Stomach (tissue), 9 donors: ENCODE results near the gene PRND. TPM values are rescaled to one million over a fixed set of nuclear protein-coding genes. Genes with fewer than 3 reads are reported as not detected.
"Not testable (repeated sequence)": the region's sequence is repeated elsewhere in the genome, so short reads cannot be mapped to it uniquely, and the experiment has no call there.

Experiments used
- DNase-seq, 2 donors: peaks; one replicate each; pipeline versions ENCODE4 v3.0.0 to v3.0.0-alpha.2; 2013 to 2019
- H3K27ac ChIP-seq, 5 donors: fragments of 200-600 bp in 4 of 5; sonication (generic) in 4 of 5; one replicate each; pipeline ENCODE4 v1.5.1; 2013 to 2019; ENCODE audit warnings: mild to moderate bottlenecking in 1 of 5, moderate library complexity in 1 of 5
- H3K27me3 ChIP-seq, 3 donors: fragments of 200-600 bp; sonication (generic); one replicate each; pipeline ENCODE4 v1.5.1; 2017 to 2019; ENCODE audit warnings: mixed run types in 1 of 3
- H3K36me3 ChIP-seq, 4 donors: fragments of 200-600 bp; sonication (generic); 1 replicate in 3 of 4; 2 replicates in 1 of 4; pipeline ENCODE4 v1.5.1; 2016 to 2019
- H3K4me1 ChIP-seq, 4 donors: fragments of 200-600 bp; sonication (generic); one replicate each; pipeline ENCODE4 v1.5.1; 2016 to 2019
- H3K4me3 ChIP-seq, 4 donors: fragments of 200-600 bp; sonication (generic) in 3 of 4; one replicate each; pipeline ENCODE4 v1.5.1; 2016 to 2019; ENCODE audit warnings: mild to moderate bottlenecking in 1 of 4
- H3K9me3 ChIP-seq, 4 donors: fragments of 200-600 bp; sonication (generic); one replicate each; pipeline ENCODE4 v1.5.1; 2016 to 2019
- CTCF ChIP-seq, 7 experiments: fragments of 450-650 bp in 4 of 7; fragments of 200-600 bp in 3 of 7; sonication (generic) in 3 of 7; IDR thresholded peaks; one replicate each; pipeline ENCODE4 v1.5.1; 2016 to 2019; ENCODE audit warnings: antibody characterized with exemption in 7 of 7, control low read depth in 2 of 7, mild to moderate bottlenecking in 1 of 7
- EP300 ChIP-seq: sonication (generic); formaldehyde crosslinking; IDR thresholded peaks from one replicate; pipeline ENCODE4 v1.6.1; 2017; ENCODE audit warnings: antibody characterized with exemption
- POLR2A ChIP-seq, 4 donors: fragments of 450-650 bp; IDR thresholded peaks; one replicate each; pipeline ENCODE4 v1.6.1; 2016; ENCODE audit warnings: antibody characterized with exemption in 4 of 4, control low read depth in 2 of 4, mild to moderate bottlenecking in 1 of 4, moderate library complexity in 1 of 4
- POLR2AphosphoS5 ChIP-seq, 3 donors: sonication (generic); formaldehyde crosslinking; IDR thresholded peaks; one replicate each; pipeline ENCODE4 v1.6.1; 2016; ENCODE audit warnings: antibody characterized with exemption in 3 of 3
- WGBS, 5 donors: extraction: QIAGEN DNeasy Blood & Tissue Kit in 3 of 5; methylation state at CpG; one replicate each; pipeline versions ENCODE4 v1.1.5 to v1.1.7; 2013 to 2018; 5-methylcytosine and 5-hydroxymethylcytosine counted together
- intact Hi-C: fragments of 100-400 bp; cut with DNase I; formaldehyde crosslinking; loops from one replicate; pipeline ENCODE4 v1.15.1; 2023; ENCODE audit warnings: low total_unique reads
- polyA plus RNA-seq, 3 donors: library from polyadenylated mRNA; stranded (reverse); fragments of 200-250 nt; gene quantifications; one replicate each; pipeline ENCODE4 v1.2.3, GENCODE V29; 2013
- total RNA-seq, 5 donors: library from RNA; depleted of rRNA; stranded (reverse); fragments of >200 nt; gene quantifications; one replicate each; pipeline versions ENCODE4 v1.1.0 to v1.2.3, GENCODE V29; 2014 to 2016
- donor health status: healthy with polysubstance abuse.
- donor health status: Bipolar disorder and iron deficiency.
- donor health status: healthy.

The PRND gene
- total and polyA plus RNA-seq, 8 donors: 0.03 to 1.1 TPM; not detected in 6

- H3K4me1 ChIP-seq: peaks cover 0 to 12% (median 5%) of the 10 kb centered on the region in 4 donors
- H3K27ac ChIP-seq: no peak overlapping the region
- H3K4me3 ChIP-seq: no peak overlapping the region
- H3K27me3 ChIP-seq: no peaks in the 10 kb centered on the region
- DNase-seq: no peak
- H3K9me3 ChIP-seq: no peaks in the 10 kb centered on the region
- H3K36me3 ChIP-seq: peaks cover 15 to 29% (median 24%) of the 10 kb centered on the region in 4 donors
- intact Hi-C loops: no loop called here
- WGBS, 5 donors: 75 to 87% (median 81%) methylated on average over 6 of the region's 6 CpGs
- TF ChIP-seq EP300 (no peak), POLR2AphosphoS5 (IDR thresholded peaks at IDR 0.05) (no peak), CTCF (IDR thresholded peaks at IDR 0.05) (no peak)
Measured at GRCh38 chr20:4703281-4703676, 18.4 kb upstream of the PRND start.

- WGBS, 5 donors: 94 to 96% (median 95%) methylated on average over 12 of the region's 12 CpGs
- DNase-seq, H3K4me3 ChIP-seq, intact Hi-C loops, H3K27me3 ChIP-seq, H3K36me3 ChIP-seq, H3K27ac ChIP-seq, H3K9me3 ChIP-seq: not testable (repeated sequence)
- peaks cover 0 to 12% (median 5%) of the 10 kb centered on the region in 4 donors for H3K4me1 ChIP-seq
Measured at GRCh38 chr20:4706941-4707340, 14.8 kb upstream of the PRND start.

- Histone ChIP-seq H3K36me3 (no peaks in the 10 kb centered on the region), H3K27me3 (no peaks in the 10 kb centered on the region), H3K27ac (no peak overlapping the region), H3K9me3 (no peaks in the 10 kb centered on the region), H3K4me1 (peaks cover 0 to 12% (median 5%) of the 10 kb centered on the region in 4 donors), H3K4me3 (no peak overlapping the region)
- DNase-seq: peak in 1 of 2 donors; percentile 5
- intact Hi-C loops: no loop called here
- TF ChIP-seq EP300 (no peak), POLR2AphosphoS5 (IDR thresholded peaks at IDR 0.05) (no peak), POLR2A (IDR thresholded peaks at IDR 0.05) (no peak)
- WGBS, 5 donors: 72 to 87% (median 76%) methylated on average over 3 of the region's 3 CpGs
Measured at GRCh38 chr20:4708036-4708435, 13.7 kb upstream of the PRND start.

- Histone ChIP-seq H3K27ac (no peak overlapping the region), H3K4me3 (no peak overlapping the region), H3K4me1 (peaks cover 0 to 8% (median 2%) of the 10 kb centered on the region in 4 donors), H3K36me3 (no peaks in the 10 kb centered on the region), H3K9me3 (no peaks in the 10 kb centered on the region), H3K27me3 (no peaks in the 10 kb centered on the region)
- intact Hi-C loops: no loop called here
- no peak for DNase-seq
- 87 to 97% (median 94%) methylated on average over 2 to 3 of the region's 3 CpGs for WGBS, 5 donors
- TF ChIP-seq POLR2A (IDR thresholded peaks at IDR 0.05) (no peak), CTCF (IDR thresholded peaks at IDR 0.05) (no peak), POLR2AphosphoS5 (IDR thresholded peaks at IDR 0.05) (no peak)
Measured at GRCh38 chr20:4708856-4709255, 12.9 kb upstream of the PRND start.

GRCh38 chr20:4709261-4710105, 12.2 kb upstream of the PRND start:
- DNase-seq: no peak
- H3K36me3 ChIP-seq: no peaks in the 10 kb centered on the region
- intact Hi-C loops: no loop called here
- 89 to 96% (median 94%) methylated on average over 10 of the region's 10 CpGs for WGBS, 5 donors
- no peaks in the 10 kb centered on the region for H3K9me3 ChIP-seq
- H3K4me3 ChIP-seq: no peak overlapping the region
- H3K27ac ChIP-seq: no peak overlapping the region
- H3K27me3 ChIP-seq: no peaks in the 10 kb centered on the region
- peaks cover 0 to 2% (median 0%) of the 10 kb centered on the region in 4 donors for H3K4me1 ChIP-seq
- TF ChIP-seq CTCF (IDR thresholded peaks at IDR 0.05) (no peak), EP300 (no peak), POLR2AphosphoS5 (IDR thresholded peaks at IDR 0.05) (no peak), POLR2A (IDR thresholded peaks at IDR 0.05) (no peak)
